SKM-1 treated with dmso at 0.1 percent for 144 hours (cell line): Measurements from ENCODE around the gene TMEM207.

Experiments used
- DNase-seq: peaks from one replicate; lab custom pipeline; 2025; ENCODE audit not compliant: unreplicated experiment; lab: John Stamatoyannopoulos, UW

TMEM207 gene

DNA sequence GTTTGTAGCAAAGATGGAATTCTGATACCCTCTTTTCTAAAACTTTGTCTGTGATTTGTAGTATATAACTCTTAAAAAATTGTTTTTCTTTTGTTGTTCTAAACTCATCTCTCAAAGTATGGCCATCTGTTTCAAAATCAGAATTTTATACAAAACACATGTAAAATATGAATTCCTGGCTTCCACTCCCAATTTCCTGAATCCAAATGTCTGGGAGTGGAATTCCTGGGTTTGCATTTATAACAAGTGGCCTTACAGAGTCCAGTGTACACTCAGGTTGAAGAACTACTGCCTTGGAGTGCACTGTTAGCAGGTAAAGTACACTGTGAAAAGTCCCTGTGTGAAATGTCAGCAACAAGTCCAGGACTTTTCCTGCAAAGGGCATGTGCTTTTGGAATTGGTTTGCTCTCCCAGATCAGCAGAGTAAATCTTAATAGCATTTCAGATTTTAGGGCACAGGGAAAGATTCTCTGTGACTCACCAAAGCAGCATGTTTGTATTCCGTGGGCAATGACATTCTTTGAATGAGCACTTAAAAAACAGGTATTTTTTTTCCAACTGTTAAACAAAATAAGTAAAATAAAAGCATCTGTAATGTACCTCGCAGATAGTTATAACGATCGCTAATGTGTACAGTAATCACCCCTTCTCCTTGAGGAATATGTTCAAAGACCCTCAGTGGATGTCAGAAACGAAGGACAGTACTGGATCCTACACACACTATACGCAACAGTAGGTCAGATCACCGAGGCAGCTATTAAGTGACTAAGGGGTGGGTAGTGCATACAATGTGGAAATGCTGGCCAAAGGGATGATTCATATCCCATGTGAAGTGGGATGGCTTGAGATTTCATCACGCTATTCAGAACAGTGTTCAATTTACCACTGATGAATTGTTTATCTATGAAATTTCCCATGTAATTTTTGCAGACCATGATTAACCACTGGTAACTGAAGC, 63.7 kb downstream of the TMEM207 start:
- DNase-seq, result no peak

DNA sequence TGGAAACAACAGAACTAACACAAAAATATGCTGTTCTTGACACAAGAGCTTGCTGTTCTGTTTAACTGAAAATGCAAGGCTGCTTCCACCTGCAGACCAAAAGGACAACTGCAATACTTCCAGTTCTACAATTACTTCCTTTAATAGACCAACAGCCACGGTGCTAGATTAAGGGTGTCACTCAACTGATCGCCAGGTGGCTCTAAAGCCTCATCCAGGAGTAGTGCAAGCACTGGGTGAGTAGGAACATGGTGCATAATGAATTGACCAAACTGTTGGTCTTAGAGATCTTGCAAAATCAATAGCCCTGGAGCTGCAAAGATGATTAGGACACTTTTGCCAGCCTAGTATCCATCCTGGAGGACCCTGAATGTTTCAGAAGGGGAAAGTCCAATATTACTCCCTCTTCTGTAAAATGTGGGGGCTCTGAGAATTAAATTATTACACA, 65.4 kb downstream of the TMEM207 start:
- peak; percentile 55 for DNase-seq

DNA sequence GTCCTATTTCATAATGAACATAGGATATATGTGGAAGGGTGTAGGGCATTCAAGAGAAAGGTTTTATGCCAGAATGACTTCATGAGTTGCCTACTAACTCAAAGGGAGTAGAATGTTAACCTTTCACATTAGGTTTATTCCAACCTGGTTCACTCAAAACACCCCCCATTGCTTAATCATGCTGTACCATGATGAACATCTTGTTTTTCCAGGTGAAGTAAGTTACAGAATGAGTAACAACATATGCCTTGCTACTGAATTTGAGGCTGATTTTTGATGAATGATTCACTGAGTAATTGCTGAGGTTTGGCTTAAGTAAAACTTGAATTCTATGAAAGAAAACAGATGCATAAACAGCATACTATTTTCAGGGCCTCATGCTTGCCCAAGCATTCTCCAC, 67.6 kb downstream of the TMEM207 start:
- DNase-seq, result no peak

DNA sequence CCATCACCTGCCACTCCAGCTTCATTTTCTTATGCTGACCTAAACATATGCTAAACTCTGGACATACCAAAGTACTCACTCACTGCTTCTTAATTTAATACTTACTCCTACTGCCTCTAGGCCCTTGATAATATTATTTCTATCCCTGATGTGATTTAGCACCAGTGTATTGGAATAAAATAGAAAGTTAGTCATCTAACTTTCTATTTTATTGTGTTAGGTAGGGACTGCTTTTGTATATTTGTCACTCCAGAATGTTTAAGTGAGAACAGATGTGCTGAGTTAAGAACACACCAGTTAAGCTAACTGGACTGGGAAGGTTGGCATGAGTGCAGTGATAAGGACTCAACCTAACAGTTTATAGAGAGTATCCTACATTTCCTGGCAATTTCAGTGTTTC, 68.3 kb downstream of the TMEM207 start:
- no peak for DNase-seq

DNA sequence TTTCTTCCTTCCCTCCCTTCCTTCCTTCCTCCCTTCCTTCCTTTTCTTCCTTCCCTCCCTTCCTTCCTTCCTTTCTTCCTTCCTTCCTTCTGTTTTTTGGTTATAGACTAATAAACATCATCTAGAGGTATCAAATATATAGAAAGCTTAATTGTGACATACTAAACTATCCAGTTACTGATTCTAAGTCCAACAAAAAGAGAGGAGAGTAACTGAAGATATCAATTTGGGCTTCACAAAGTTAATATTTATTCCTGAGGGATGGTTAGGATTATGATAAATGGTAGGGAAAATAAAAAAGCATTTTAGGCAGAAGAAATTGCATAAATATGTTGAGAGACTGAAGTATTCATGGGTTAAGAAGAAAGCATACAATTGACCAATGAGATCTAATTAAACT, 69.5 kb downstream of the TMEM207 start:
- no peak for DNase-seq
